Measurements from ENCODE around the gene PTDSS2. TPM values are rescaled to one million over a fixed set of nuclear protein-coding genes. Genes with fewer than 3 reads are reported as not detected.

The PTDSS2 gene
- total and polyA plus RNA-seq, 2 donors from 2014 or later, result 28.5 to 37.7 TPM

DNA sequence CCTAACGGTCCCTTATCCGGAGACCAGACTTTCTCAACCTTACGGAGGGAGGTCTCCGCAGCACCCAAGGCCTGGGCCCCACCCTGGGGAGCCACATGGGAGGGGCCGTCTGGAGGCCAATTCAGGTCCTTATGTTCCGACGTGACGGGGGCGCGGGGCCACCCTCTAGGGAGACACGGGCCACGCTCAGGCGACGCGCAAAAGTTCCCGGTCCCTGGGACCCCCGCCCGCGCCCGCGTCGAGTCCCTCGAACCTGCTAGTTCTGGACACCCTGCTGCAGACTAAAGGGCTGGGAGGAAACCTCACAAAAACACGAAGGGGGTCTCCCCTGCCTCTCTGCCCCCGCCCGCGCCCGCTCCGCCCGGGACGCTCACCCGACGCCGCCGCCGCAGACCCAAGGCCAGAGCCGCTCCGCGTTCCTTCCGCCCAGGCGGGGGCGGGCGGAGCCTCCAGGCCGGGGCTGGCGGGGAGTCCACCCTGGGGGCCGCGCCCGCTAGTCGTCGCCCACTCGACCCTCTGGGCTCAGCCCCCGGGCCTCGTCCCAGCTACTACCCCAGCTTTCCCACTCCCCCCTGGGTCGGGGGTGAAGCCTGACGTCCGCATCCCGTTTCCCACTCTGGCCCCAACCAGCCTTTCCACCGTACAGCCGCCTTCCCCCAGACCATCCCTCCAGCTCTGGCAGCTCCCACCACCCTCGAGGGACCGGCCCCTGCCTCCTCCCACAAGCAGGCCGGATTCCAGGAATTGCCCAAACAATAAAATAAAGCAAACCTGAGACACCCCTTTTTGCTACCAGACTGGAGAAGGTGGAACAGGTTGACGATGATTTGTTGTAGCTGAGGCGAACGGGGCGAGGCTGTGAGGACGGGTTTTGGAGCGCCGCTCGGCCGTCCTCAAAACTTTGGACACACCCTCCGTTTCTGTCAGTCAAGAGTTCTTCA is 54.2 kb downstream of the PTDSS2 start:
- Histone ChIP-seq H3K9ac (ENCODE audit: low read length in 3 of 3) (peak overlapping the region in 1 of 3 donors; percentile 35), H3K36me3 (ENCODE audit: control insufficient read depth in 2 of 3, insufficient read depth in 3 of 3, low read length in 3 of 3) (peaks cover 2 to 14% (median 4%) of the 10 kb centered on the region in 3 donors), H3K9me3 (ENCODE audit: control insufficient read depth in 2 of 3, insufficient read depth in 1 of 3, low read length in 3 of 3) (no peaks in the 10 kb centered on the region), H3K4me3 (ENCODE audit: low read length in 3 of 3) (peak overlapping the region; percentile 26 to 43 (median 30)), H3K27ac (ENCODE audit: low read depth in 2 of 2, low read length in 2 of 2) (peak overlapping the region in 1 of 2 donors; percentile 24), H3K4me1 (ENCODE audit: control insufficient read depth in 2 of 3, insufficient read depth in 2 of 3, low read depth in 1 of 3, low read length in 3 of 3) (peaks cover 2 to 15% (median 9%) of the 10 kb centered on the region in 3 donors), H3K27me3 (ENCODE audit: control insufficient read depth, insufficient read depth, low read length) (no peaks in the 10 kb centered on the region)
- no peak for TF ChIP-seq CTCF (IDR thresholded peaks at IDR 0.05; ENCODE audit: borderline replicate concordance, extremely low read depth, insufficient read depth)
- DNase-seq, result peak; percentile 65 to 86 (median 77)
- intact Hi-C loops (cut with DNase I), result no loop called here
- FAIRE-seq, result no peak

DNA sequence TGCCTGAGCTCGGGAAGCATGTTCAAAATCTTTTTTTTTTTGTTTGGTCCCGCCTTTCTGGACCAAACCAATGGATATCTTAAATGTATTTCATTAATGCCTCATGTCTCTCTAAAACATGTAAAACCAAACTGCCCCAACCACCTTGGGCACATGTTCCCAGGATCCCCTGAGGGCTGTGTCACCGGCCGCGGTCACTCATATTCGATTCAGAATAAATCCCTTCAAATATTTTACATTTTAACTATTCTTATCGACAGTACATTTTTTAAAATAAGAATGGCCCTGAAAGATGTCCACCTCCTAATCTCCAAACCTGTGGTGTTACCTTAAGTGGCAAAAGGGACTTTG is 54.9 kb downstream of the PTDSS2 start:
- intact Hi-C loops (cut with DNase I), result no loop called here

GRCh38 chr11:506238-506994 is 56.3 kb downstream of the PTDSS2 start:
- peaks cover 0 to 3% (median 2%) of the 10 kb centered on the region in 3 donors for H3K36me3 ChIP-seq (ENCODE audit: control insufficient read depth in 2 of 3, insufficient read depth in 3 of 3, low read length in 3 of 3)
- no peaks in the 10 kb centered on the region for H3K27me3 ChIP-seq (ENCODE audit: control insufficient read depth, insufficient read depth, low read length)
- H3K4me3 ChIP-seq (ENCODE audit: low read length in 3 of 3), result peak overlapping the region; percentile 74 to 95 (median 78)
- peak overlapping the region; percentile 74 to 99 (median 91) for H3K9ac ChIP-seq (ENCODE audit: low read length in 3 of 3)
- DNase-seq (peak; percentile 97 to 100 (median 98)), FAIRE-seq (no peak)
- no peaks in the 10 kb centered on the region for H3K9me3 ChIP-seq (ENCODE audit: control insufficient read depth in 2 of 3, insufficient read depth in 1 of 3, low read length in 3 of 3)
- H3K4me1 ChIP-seq (ENCODE audit: control insufficient read depth in 2 of 3, insufficient read depth in 2 of 3, low read depth in 1 of 3, low read length in 3 of 3), result peaks cover 2 to 15% (median 9%) of the 10 kb centered on the region in 3 donors
- TF ChIP-seq CTCF (IDR thresholded peaks at IDR 0.05; ENCODE audit: borderline replicate concordance, extremely low read depth, insufficient read depth), result peak; percentile 25
- intact Hi-C loops (cut with DNase I), result no loop called here
- H3K27ac ChIP-seq (ENCODE audit: low read depth in 2 of 2, low read length in 2 of 2), result peak overlapping the region; percentile 96 to 99

More for the DNA sequence above, 54.9 kb downstream of the PTDSS2 start:
- peaks cover 2 to 15% (median 9%) of the 10 kb centered on the region in 3 donors for H3K4me1 ChIP-seq (ENCODE audit: control insufficient read depth in 2 of 3, insufficient read depth in 2 of 3, low read depth in 1 of 3, low read length in 3 of 3)
- no peak for TF ChIP-seq CTCF (IDR thresholded peaks at IDR 0.05; ENCODE audit: borderline replicate concordance, extremely low read depth, insufficient read depth)
- FAIRE-seq, result no peak
- H3K27ac ChIP-seq (ENCODE audit: low read depth in 2 of 2, low read length in 2 of 2), result no peak overlapping the region
- H3K27me3 ChIP-seq (ENCODE audit: control insufficient read depth, insufficient read depth, low read length), result no peaks in the 10 kb centered on the region
- peak overlapping the region in 2 of 3 donors; percentile 26 to 95 for H3K4me3 ChIP-seq (ENCODE audit: low read length in 3 of 3)
- H3K9me3 ChIP-seq (ENCODE audit: control insufficient read depth in 2 of 3, insufficient read depth in 1 of 3, low read length in 3 of 3), result no peaks in the 10 kb centered on the region
- peaks cover 2 to 10% (median 4%) of the 10 kb centered on the region in 3 donors for H3K36me3 ChIP-seq (ENCODE audit: control insufficient read depth in 2 of 3, insufficient read depth in 3 of 3, low read length in 3 of 3)
- peak overlapping the region in 1 of 3 donors; percentile 35 for H3K9ac ChIP-seq (ENCODE audit: low read length in 3 of 3)
- no peak for DNase-seq
